ENCODE results near the gene ARMC7. TPM values are rescaled to one million over a fixed set of nuclear protein-coding genes. Genes with fewer than 3 reads are reported as not detected.
A peak's percentile ranks its signal among the peaks of the same experiment; 100 is the strongest.

Gene ARMC7
- polyA plus RNA-seq, 1 donor (not counting 4 experiments of a cell fraction or from before 2014, with no cell fraction given) = 4.2 TPM

DNA sequence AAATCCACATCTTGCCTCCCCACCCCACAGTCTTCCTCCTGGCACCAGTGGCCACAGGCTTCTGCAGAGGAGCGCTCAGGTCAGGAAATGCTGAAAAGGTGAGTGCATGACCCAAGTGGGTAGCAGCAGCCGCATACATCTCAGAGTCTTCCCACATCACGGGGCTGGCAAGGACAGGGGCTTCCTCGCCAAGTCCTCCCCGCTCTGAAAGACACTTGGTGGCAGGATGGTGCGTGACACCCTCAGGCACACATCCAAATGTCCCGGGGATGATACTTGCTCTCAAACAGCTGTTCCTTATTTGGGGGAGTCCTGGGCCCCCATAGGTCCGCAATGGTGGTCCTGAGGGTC is 30.8 kb upstream of the ARMC7 start:
- TF ChIP-seq EZH2 (IDR thresholded peaks at IDR 0.05; ENCODE audit: low read length) = no peak
- TF ChIP-seq, protein P1, sequence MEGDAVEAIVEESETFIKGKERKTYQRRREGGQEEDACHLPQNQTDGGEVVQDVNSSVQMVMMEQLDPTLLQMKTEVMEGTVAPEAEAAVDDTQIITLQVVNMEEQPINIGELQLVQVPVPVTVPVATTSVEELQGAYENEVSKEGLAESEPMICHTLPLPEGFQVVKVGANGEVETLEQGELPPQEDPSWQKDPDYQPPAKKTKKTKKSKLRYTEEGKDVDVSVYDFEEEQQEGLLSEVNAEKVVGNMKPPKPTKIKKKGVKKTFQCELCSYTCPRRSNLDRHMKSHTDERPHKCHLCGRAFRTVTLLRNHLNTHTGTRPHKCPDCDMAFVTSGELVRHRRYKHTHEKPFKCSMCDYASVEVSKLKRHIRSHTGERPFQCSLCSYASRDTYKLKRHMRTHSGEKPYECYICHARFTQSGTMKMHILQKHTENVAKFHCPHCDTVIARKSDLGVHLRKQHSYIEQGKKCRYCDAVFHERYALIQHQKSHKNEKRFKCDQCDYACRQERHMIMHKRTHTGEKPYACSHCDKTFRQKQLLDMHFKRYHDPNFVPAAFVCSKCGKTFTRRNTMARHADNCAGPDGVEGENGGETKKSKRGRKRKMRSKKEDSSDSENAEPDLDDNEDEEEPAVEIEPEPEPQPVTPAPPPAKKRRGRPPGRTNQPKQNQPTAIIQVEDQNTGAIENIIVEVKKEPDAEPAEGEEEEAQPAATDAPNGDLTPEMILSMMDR (optimal IDR thresholded peaks at IDR 0.05 in 1 of 3, IDR thresholded peaks at IDR 0.05 in 1 of 3, conservative IDR thresholded peaks at IDR 0.05 in 1 of 3; ENCODE audit: extremely low read depth in 1 of 3, insufficient read depth in 2 of 3, low read length in 3 of 3) = no peak
- H4K20me1 ChIP-seq (ENCODE audit: control insufficient read depth, extremely low read depth, insufficient read depth, low read length) = no peaks in the 10 kb centered on the region
- FAIRE-seq (no peak), DNase-seq (ENCODE audit: low read depth, low spot score) (no peak)
- H3K9me3 ChIP-seq (ENCODE audit: control insufficient read depth, low read depth, low read length) = no peaks in the 10 kb centered on the region
- no peaks in the 10 kb centered on the region for H3K36me3 ChIP-seq (ENCODE audit: control insufficient read depth in 2 of 2, extremely low read depth in 1 of 2, insufficient read depth in 2 of 2, low read length in 2 of 2)
- dilution Hi-C loops (cut with MboI; ENCODE audit: extremely low pct_ligation_motif_present, low sequenced_read_pairs) = no loop called here
- peaks cover 23% of the 10 kb centered on the region for H3K4me1 ChIP-seq (ENCODE audit: control insufficient read depth, extremely low read depth, insufficient read depth, low read length)
- H3K9ac ChIP-seq (ENCODE audit: control insufficient read depth, extremely low read depth, insufficient read depth, low read length) = peak overlapping the region; percentile 15
- peak overlapping the region in 1 of 3 experiments; percentile 7 for H3K4me3 ChIP-seq (ENCODE audit: control insufficient read depth in 2 of 3, extremely low read depth in 1 of 3, insufficient read depth in 2 of 3, low read depth in 1 of 3, low read length in 3 of 3)
- H3K9me1 ChIP-seq (ENCODE audit: control insufficient read depth, extremely low read depth, insufficient read depth, low read length) = no peaks in the 10 kb centered on the region
- no peaks in the 10 kb centered on the region for H3K27me3 ChIP-seq (ENCODE audit: control insufficient read depth, extremely low read depth, insufficient read depth, low read length)
- peak overlapping the region; percentile 58 for H3K4me2 ChIP-seq (ENCODE audit: control insufficient read depth, extremely low read depth, insufficient read depth, low read depth, low read length)
- H2AFZ ChIP-seq (ENCODE audit: control insufficient read depth, low read length) = peak overlapping the region; percentile 4
- no peaks in the 10 kb centered on the region for H3K79me2 ChIP-seq (ENCODE audit: control insufficient read depth, insufficient read depth, low read length)
- H3K27ac ChIP-seq (ENCODE audit: control insufficient read depth, insufficient read depth, low read length) = peak overlapping the region; percentile 43

DNA sequence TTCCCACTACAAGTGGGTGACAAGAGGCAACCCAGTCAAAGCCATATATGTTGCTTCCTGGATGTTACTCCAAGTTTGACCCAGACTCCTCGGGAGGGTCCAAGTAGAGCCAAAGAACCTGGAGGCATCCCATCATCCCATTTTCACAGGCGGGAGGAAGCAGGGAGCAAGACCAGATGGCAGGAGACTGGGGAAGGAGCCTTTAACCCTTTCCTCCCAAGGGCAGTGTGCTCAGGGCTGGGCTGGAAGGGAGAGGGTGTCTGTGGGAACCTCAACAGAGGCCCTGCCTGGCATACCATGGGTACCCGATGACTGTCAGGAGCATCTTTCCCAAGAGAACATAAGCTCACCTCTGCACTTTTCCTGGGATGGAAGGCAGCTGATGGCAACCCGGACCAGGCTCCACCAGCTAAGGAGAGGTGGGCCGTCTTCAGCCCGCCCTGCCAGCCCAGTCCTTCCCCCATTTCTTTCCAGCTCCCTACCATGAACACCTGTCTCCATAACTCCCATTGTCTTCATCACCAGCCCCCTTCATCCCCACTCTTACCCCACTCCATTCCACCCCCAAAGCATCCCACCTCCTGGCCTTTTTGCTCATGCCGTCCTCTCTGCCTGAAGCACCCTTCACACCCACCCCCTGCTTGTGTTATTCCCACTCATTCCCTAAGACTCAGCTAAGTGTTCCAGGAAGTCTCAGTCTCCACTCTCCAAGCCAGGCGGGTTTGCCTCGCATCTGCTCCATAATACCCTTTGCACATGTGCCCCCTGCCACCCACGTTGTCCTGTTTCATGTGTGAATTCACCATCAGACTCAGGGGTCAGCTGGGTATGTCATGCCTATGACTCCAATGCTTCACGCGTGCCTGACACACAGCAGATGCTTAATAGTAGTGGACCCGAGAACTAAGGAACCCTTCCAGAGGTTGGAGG is 27.9 kb upstream of the ARMC7 start:
- FAIRE-seq = no peak
- Histone ChIP-seq H3K9me1 (ENCODE audit: control insufficient read depth, extremely low read depth, insufficient read depth, low read length) (no peaks in the 10 kb centered on the region), H3K27me3 (ENCODE audit: control insufficient read depth, extremely low read depth, insufficient read depth, low read length) (no peaks in the 10 kb centered on the region), H3K27ac (ENCODE audit: control insufficient read depth, insufficient read depth, low read length) (no peak overlapping the region), H3K4me2 (ENCODE audit: control insufficient read depth, extremely low read depth, insufficient read depth, low read depth, low read length) (no peak overlapping the region), H3K36me3 (ENCODE audit: control insufficient read depth in 2 of 2, extremely low read depth in 1 of 2, insufficient read depth in 2 of 2, low read length in 2 of 2) (no peaks in the 10 kb centered on the region), H4K20me1 (ENCODE audit: control insufficient read depth, extremely low read depth, insufficient read depth, low read length) (no peaks in the 10 kb centered on the region), H3K9me3 (ENCODE audit: control insufficient read depth, low read depth, low read length) (no peaks in the 10 kb centered on the region), H3K4me3 (ENCODE audit: control insufficient read depth in 2 of 3, extremely low read depth in 1 of 3, insufficient read depth in 2 of 3, low read depth in 1 of 3, low read length in 3 of 3) (no peak overlapping the region), H3K9ac (ENCODE audit: control insufficient read depth, extremely low read depth, insufficient read depth, low read length) (no peak overlapping the region), H2AFZ (ENCODE audit: control insufficient read depth, low read length) (no peak overlapping the region), H3K79me2 (ENCODE audit: control insufficient read depth, insufficient read depth, low read length) (no peaks in the 10 kb centered on the region), H3K4me1 (ENCODE audit: control insufficient read depth, extremely low read depth, insufficient read depth, low read length) (peaks cover 25% of the 10 kb centered on the region)
- no peak for DNase-seq (ENCODE audit: low read depth, low spot score)
- dilution Hi-C loops (cut with MboI; ENCODE audit: extremely low pct_ligation_motif_present, low sequenced_read_pairs) = no loop called here
- TF ChIP-seq, protein P1 (optimal IDR thresholded peaks at IDR 0.05 in 1 of 3, IDR thresholded peaks at IDR 0.05 in 1 of 3, conservative IDR thresholded peaks at IDR 0.05 in 1 of 3; ENCODE audit: extremely low read depth in 1 of 3, insufficient read depth in 2 of 3, low read length in 3 of 3) = no peak
- no peak for TF ChIP-seq EZH2 (IDR thresholded peaks at IDR 0.05; ENCODE audit: low read length)
